Stimulated activated naive CD8-positive, alpha-beta T cell treated with anti-CD3 and anti-CD28 coated beads, Interleukin-15, amount 100 ng/mL, for 72 hours (primary cell): ENCODE data around the gene ABR.
"Not testable (repeated sequence)": the region's sequence is repeated elsewhere in the genome, so short reads cannot be mapped to it uniquely, and the experiment has no call there.

Experiments
- ATAC-seq: fragments of 150-1000 bp; cut with Tn5 transposase; 2 replicates; pipeline ENCODE4 v1.10.0; 2021; ENCODE audit warnings: mild to moderate bottlenecking, moderate library complexity
- DNase-seq, 2 donors: peaks; one replicate each; pipeline ENCODE4 v3.0.0; 2021 to 2022
- H3K27ac Mint-ChIP-seq, 2 donors: one replicate each; pipeline ENCODE4 v1.8.0; 2022; ENCODE audit warnings: mild to moderate bottlenecking in 2 of 2, mixed read lengths in 2 of 2, moderate library complexity in 2 of 2
- H3K27me3 Mint-ChIP-seq: one replicate; pipeline ENCODE4 v1.8.0; 2022; ENCODE audit warnings: mixed read lengths
- H3K4me1 Mint-ChIP-seq: one replicate; pipeline ENCODE4 v1.8.0; 2022; ENCODE audit warnings: mild to moderate bottlenecking, mixed read lengths
- H3K4me3 Mint-ChIP-seq, 2 donors: one replicate each; pipeline ENCODE4 v1.8.0; 2022; ENCODE audit warnings: mild to moderate bottlenecking in 2 of 2, mixed read lengths in 2 of 2, moderate library complexity in 1 of 2
- H3K9me3 Mint-ChIP-seq, 2 donors: one replicate each; pipeline ENCODE4 v1.8.0; 2022; ENCODE audit warnings: mixed read lengths in 2 of 2

ABR gene

DNA sequence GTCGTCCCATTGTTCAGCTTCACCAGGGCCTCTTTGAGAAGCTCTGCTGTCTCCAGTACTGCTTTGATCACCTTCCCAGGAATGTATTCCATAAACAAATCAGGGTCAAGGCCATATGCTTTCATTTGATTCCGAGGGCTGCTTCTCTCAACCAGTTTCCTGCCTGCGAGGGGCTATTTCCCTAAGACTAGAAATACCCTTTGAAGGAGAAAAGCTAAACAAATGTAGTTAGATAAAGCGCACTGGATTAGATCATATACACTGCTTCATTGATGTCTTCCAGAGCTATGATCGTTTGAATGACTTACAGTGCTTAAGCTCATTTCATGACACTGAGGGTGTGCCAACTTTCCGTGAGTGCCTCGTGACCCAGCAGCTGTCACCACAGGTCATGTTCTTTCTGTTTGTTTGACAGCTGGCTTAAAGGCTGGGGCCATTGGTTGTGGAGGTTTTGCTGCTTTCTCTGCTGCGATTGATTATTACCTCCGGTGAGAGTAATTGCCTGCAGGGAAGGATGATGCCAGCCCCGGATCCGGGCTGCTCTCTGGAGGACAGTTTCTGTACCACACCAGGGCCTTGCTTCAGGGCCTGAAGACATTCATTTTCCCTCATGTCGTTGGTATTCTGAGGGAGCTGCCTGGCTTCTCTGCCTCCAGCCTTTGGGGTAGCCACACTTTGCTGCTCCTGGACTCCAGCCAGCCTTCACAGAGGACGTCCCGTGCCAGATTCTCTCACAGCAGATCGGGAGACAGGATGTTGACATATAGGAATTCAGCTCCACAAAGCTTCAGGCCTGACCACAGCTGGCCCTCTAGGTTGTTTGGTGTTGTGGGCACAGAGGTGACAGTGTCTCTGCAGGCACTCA lies 179.0 kb downstream of the ABR start:
- no peak for ATAC-seq
- no peak overlapping the region for H3K27ac Mint-ChIP-seq

GRCh38 chr17:998111-998510 lies 181.7 kb downstream of the ABR start:
- no peaks in the 10 kb centered on the region for H3K27me3 Mint-ChIP-seq
- ATAC-seq (no peak), DNase-seq (no peak)
- peaks cover 16 to 18% of the 10 kb centered on the region in 2 donors for H3K9me3 Mint-ChIP-seq
- H3K27ac Mint-ChIP-seq, result no peak overlapping the region
- H3K4me1 Mint-ChIP-seq, result peaks cover 20% of the 10 kb centered on the region
- peak overlapping the region; percentile 96 to 99 for H3K4me3 Mint-ChIP-seq

More for the DNA sequence above, 179.0 kb downstream of the ABR start:
- H3K27me3 Mint-ChIP-seq, result no peaks in the 10 kb centered on the region
- H3K9me3 Mint-ChIP-seq, result no peaks in the 10 kb centered on the region
- H3K4me1 Mint-ChIP-seq, result peaks cover 32% of the 10 kb centered on the region
- no peak for DNase-seq
- H3K4me3 Mint-ChIP-seq, result no peak overlapping the region

DNA sequence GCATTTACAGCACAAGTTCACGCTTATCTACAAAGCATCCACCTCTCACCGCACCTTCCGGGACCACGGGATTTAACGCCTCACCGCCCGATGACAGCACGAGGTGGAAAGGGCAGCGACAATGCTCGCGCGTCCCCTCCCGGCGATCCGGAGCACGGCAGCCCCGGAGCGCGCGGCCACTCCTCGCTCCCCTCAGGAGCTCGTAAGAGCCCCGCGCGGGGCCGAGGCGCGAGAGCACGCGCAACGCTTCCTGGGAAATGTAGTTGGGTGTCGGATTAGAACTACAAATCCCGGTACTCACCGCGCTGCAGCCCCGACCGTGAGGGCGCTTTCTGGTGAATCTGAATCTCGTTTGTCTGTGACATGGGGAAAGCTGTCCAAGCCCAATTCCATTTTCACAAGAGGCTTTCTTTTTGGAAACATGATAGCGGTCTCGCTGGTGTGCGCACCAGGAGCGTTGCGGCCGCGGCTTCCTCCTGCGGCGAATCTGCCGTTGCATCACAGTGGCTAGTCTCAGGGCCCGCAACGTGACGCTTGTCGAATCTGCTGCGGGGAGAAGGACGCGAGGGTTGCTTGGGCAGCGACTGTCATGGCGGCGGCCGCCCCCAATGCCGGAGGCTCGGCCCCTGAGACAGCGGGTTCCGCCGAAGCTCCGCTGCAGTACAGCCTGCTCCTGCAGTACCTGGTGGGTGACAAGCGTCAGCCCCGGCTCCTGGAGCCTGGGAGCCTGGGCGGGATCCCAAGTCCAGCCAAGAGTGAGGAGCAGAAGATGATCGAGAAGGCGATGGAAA lies 183.0 kb downstream of the ABR start, which contains the start of gene TIMM22:
Gene TIMM22 (plus strand): TSS at position 576 of the 791 bp plus-strand sequence. CDS start 14 bp downstream, at position 590.
- ATAC-seq, result peak; percentile 96
- Mint-ChIP-seq H3K27ac (peak within 1 kb of the TSS; percentile 96 to 99), H3K4me3 (peak within 1 kb of the TSS; percentile 96 to 99), H3K27me3 (no peaks in the 10 kb centered on the region), H3K9me3 (peaks cover 20 to 27% of the 10 kb centered on the region in 2 donors), H3K4me1 (peaks cover 20% of the 10 kb centered on the region)
- DNase-seq, result peak; percentile 92 to 95

- not testable (repeated sequence) for DNase-seq, H3K4me3 Mint-ChIP-seq, H3K27me3 Mint-ChIP-seq, H3K27ac Mint-ChIP-seq, ATAC-seq
- Mint-ChIP-seq H3K4me1 (peaks cover 20% of the 10 kb centered on the region), H3K9me3 (peaks cover 20 to 27% of the 10 kb centered on the region in 2 donors)
Measured at GRCh38 chr17:995324-995723, 184.5 kb downstream of the ABR start.

DNA sequence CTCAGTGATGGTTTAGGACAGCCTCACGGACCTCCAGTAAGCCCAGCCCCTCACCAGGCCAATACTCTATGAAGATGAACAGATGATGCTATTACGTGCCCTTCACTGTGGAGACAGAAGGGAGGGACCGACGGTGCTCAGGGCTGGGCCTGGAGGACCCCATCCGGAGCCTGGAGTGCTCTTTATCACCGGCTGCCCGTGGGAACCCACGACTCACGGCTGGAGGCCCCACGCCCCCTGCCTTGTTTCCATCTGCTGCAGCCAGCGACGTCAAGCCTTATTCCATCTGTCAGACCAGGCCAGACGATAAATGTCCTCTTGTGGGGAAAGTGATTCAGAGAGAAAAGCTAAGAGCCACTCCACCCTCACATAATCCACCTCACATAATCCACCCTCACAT lies 186.8 kb downstream of the ABR start:
- Mint-ChIP-seq H3K4me1 (peaks cover 4% of the 10 kb centered on the region), H3K9me3 (peaks cover 20 to 27% of the 10 kb centered on the region in 2 donors), H3K27me3 (no peaks in the 10 kb centered on the region), H3K27ac (no peak overlapping the region), H3K4me3 (no peak overlapping the region)
- no peak for DNase-seq
- no peak for ATAC-seq

DNA sequence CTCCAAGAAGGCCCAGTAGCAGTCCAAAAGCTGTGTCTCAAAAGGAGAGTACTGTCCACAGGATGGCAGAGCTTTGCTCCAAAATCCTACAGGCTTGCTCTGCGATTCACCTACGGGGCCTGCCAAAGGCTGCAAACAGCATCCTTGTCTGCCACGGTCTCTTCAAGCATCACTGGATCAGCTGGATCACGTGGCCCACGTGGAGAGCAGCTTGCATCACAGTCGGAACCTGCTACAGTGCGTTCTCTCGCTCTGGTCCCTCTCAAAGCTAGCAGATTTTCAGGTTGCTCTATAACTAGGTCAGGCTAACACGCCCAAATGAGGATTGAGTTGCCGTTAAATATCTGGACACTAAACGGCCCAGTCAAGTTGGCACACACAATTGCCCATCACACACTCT lies 191.2 kb downstream of the ABR start:
- ATAC-seq (no peak), DNase-seq (no peak)
- Mint-ChIP-seq H3K9me3 (peaks cover 7 to 15% of the 10 kb centered on the region in 2 donors), H3K4me1 (no peaks in the 10 kb centered on the region), H3K4me3 (no peak overlapping the region), H3K27ac (no peak overlapping the region), H3K27me3 (no peaks in the 10 kb centered on the region)

GRCh38 chr17:987931-988330 lies 191.8 kb downstream of the ABR start:
- DNase-seq (no peak), ATAC-seq (no peak)
- H3K4me1 Mint-ChIP-seq, result no peaks in the 10 kb centered on the region
- H3K4me3 Mint-ChIP-seq, result no peak overlapping the region
- H3K27ac Mint-ChIP-seq, result no peak overlapping the region
- peaks cover under 1 to 9% of the 10 kb centered on the region in 2 donors for H3K9me3 Mint-ChIP-seq
- H3K27me3 Mint-ChIP-seq, result no peaks in the 10 kb centered on the region

DNA sequence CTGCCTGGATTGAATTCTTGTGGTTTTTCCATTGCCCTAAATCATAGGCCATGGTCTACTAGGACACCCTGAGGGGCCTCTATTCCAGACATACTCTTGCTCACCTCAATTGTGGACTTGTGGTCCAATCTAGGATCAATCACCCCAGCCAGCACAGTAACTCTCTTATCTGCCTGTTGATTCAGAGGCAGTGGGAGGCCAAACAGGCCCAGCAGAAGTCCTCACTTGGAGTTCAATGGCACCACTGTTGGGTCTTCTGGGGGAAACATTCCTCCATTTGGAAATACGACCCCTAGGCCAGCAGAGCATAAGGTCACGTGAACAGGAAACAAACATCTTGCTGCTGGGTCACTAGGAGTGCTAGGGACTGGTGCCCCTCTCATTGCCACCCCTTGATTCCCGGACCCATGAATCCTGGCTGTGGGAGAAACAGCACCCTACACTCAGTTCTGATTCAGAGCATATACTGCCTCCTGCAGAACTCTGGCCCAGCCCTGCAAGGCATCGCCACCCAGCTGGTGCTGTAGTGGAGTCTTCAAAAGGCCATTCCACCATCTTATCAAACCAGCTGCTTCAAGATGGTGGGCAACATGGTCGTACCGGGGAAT lies 193.4 kb downstream of the ABR start:
- H3K27ac Mint-ChIP-seq, result no peak overlapping the region
- no peak for ATAC-seq
- H3K27me3 Mint-ChIP-seq, result no peaks in the 10 kb centered on the region
- DNase-seq, result no peak
- no peak overlapping the region for H3K4me3 Mint-ChIP-seq
- H3K4me1 Mint-ChIP-seq, result no peaks in the 10 kb centered on the region
- H3K9me3 Mint-ChIP-seq, result no peaks in the 10 kb centered on the region

- no peaks in the 10 kb centered on the region for H3K9me3 Mint-ChIP-seq
- peaks cover 15% of the 10 kb centered on the region for H3K4me1 Mint-ChIP-seq
- H3K27ac Mint-ChIP-seq, result peak overlapping the region in 1 of 2 donors; percentile 23
- no peak overlapping the region for H3K4me3 Mint-ChIP-seq
- ATAC-seq, result no peak
- no peaks in the 10 kb centered on the region for H3K27me3 Mint-ChIP-seq
- DNase-seq, result no peak
Measured at GRCh38 chr17:983921-984320, 195.9 kb downstream of the ABR start.

GRCh38 chr17:981292-981658 lies 198.5 kb downstream of the ABR start:
- Mint-ChIP-seq H3K4me3 (peak overlapping the region in 1 of 2 donors; percentile 58), H3K4me1 (peaks cover 22% of the 10 kb centered on the region), H3K27ac (no peak overlapping the region), H3K9me3 (no peaks in the 10 kb centered on the region), H3K27me3 (peaks cover 22% of the 10 kb centered on the region)
- ATAC-seq (no peak), DNase-seq (no peak)

GRCh38 chr17:980406-981291 lies 199.1 kb downstream of the ABR start:
- DNase-seq (peak; percentile 76 to 84), ATAC-seq (peak; percentile 82)
- H3K4me1 Mint-ChIP-seq, result peaks cover 22% of the 10 kb centered on the region
- peak overlapping the region; percentile 82 to 84 for H3K4me3 Mint-ChIP-seq
- peaks cover 28% of the 10 kb centered on the region for H3K27me3 Mint-ChIP-seq
- H3K9me3 Mint-ChIP-seq, result no peaks in the 10 kb centered on the region
- no peak overlapping the region for H3K27ac Mint-ChIP-seq

GRCh38 chr17:979539-980405 lies 200.0 kb downstream of the ABR start, which contains the start of gene NXN:
TSS of gene NXN (minus strand) at chr17:979776.
- ATAC-seq (peak; percentile 87), DNase-seq (peak; percentile 81 to 89)
- H3K27ac Mint-ChIP-seq, result no peak within 1 kb of the TSS
- H3K4me1 Mint-ChIP-seq, result peaks cover 22% of the 10 kb centered on the region
- H3K27me3 Mint-ChIP-seq, result peaks cover 37% of the 10 kb centered on the region
- H3K4me3 Mint-ChIP-seq, result peak within 1 kb of the TSS; percentile 82 to 84
- no peaks in the 10 kb centered on the region for H3K9me3 Mint-ChIP-seq

- Mint-ChIP-seq H3K4me3 (peak overlapping the region in 1 of 2 donors; percentile 82), H3K9me3 (no peaks in the 10 kb centered on the region), H3K4me1 (peaks cover 22% of the 10 kb centered on the region), H3K27me3 (peaks cover 39% of the 10 kb centered on the region), H3K27ac (no peak overlapping the region)
- ATAC-seq (peak; percentile 44), DNase-seq (no peak)
Measured at GRCh38 chr17:979212-979538, 200.6 kb downstream of the ABR start.
